Nucleus accumbens (tissue), 56 donors: ENCODE measurements around the gene RBX1.
"Not testable (repeated sequence)": the region's sequence is repeated elsewhere in the genome, so short reads cannot be mapped to it uniquely, and the experiment has no call there.

Experiments
- DNase-seq, 56 donors: peaks; one replicate each; lab custom pipeline; 2025; lab: John Stamatoyannopoulos, UW

Gene RBX1

DNA sequence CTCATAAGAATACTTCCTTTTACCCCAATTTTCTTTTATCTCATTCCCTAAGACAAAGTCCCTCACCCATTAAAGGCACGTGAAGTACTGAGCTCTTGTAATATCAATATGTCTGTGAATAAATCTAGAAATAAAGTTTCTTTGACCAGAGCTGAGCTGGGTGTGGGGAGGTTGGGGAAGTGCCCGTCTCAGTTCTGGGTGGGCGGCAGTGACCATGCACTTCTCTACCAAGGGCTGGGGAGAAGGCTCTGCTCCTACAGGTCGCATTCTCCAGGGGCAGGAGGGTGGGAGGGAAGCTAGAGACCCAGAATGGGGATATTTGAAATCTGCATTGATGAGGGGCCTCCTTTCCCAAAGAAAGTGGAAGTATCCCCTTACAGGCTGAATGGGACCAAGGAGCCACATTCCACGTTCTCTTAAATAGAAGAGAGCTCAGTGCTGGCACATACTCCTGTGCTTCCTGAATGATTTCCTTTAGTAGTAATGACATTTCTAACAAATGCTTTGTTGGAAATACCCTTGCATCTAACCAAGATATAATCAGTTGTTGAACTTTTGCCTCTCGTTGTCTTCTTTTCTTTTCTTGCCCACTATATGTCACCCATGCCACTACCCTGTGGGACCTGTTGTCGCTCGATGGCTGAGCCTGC, 16.1 kb downstream of the RBX1 start:
- DNase-seq, result no peak

DNA sequence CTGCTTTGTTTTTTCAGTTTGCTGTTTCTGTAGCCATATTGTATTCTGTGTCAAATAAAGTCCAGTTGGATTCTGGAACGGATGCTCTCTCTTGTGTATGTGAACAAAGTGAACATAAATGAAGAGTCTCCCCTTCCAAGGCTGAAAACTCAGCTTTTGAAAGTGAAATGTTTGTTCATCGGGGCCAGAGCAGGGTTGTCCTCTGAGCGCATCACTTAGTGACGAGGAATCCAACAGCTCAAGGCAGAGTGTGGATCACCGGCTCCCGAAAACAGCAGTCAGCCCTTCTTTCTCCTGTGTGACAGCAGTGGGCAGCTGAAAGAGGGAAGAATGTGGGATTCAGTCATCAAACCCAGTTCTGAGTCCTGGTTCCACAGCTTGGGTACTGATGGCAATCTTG, 21.4 kb downstream of the RBX1 start:
- DNase-seq, result no peak

DNA sequence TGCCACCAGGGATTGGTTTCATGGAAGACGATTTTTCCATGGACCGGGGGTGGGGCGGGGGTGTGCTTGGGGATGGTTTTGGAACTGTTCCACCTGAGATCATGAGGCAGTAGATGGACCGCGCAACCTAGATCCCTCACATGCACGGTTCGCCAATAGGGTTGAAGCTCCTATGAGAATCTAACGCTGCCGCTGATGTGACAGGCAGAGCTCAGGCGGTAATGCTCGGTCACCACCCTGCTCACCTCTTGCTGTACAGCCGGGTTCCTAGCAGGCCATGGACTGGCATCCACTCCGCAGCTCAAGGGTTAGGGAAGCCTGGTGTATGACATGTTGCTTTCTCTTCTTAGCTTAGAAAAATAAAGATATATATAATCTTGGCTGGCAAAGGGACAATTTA, 22.0 kb downstream of the RBX1 start:
- no peak for DNase-seq

DNA sequence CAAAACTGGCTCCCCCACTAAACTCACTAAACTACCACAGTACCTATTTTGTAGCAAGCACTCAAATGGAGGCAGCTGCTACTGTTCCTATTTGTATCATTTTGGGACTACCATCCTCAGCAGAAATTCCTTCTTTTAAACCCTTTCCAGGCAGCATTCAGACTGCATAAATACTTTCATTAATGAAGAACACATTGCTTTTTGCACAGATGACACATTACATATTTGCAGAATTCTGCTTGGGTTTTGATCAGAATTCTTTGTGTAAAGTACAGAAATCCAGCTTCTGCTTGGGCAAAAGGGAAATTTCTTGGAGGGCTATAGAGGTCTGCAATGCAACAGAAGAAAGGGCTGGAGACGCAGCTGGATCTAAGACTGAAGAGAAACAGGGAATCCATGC, 24.2 kb downstream of the RBX1 start:
- DNase-seq, result no peak

DNA sequence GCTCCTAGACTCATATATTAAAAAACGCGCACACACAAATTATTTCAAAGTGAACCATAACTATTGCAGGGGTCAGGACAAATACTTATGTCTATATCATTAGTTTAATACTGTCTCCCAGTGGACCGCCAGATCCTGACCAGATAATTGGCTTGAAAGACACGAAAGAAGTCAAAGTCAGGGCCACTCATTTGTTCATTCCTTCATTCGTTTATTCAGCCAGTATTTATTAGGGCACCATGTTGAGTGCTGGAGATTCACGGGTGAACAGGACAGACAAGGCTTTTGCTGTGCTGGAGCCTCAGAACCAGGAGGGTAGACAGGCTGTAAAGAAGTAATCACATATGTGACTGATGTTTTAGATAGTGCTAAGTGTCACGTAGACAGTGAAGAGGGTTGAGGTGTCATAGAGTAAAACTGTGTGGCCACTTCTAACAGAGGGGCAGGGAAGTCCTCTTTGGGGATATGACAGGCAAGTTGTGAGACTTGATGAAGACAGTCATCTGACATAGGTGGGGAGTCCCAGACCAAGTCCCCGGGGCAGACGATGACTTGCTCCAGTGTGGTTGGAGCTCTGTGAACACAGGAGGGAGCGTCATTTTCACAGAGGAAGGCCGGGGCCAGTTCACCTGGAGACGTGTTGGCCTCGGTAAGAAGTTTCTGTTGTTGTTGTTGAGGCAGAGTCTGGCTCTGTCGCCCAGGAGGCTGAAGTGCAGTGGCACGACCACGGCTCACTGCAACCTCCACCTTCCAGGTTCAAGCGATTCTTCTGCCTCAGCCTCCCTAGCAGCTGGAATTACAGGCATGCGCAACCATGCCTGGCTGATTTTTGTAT, 25.9 kb downstream of the RBX1 start:
- DNase-seq, result no peak

DNA sequence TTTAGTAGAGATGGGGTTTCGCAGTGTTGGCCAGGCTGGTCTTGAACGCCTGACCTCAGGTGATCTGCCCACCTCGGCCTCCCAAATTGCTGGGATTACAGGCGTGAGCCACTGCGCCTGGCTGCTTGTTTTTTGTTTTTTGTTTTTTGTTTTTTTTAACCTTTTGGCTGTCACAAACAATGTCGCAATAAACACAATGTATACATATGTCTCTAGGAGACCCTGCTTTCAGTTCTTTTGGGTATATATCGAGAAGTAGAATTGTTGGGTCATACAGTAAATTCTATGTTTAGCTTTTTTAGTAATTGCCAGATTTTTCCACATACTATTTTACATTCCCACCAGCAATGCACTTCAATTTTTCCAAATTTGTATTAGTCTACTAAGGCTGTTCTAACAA, 28.0 kb downstream of the RBX1 start:
- DNase-seq, result no peak

DNA sequence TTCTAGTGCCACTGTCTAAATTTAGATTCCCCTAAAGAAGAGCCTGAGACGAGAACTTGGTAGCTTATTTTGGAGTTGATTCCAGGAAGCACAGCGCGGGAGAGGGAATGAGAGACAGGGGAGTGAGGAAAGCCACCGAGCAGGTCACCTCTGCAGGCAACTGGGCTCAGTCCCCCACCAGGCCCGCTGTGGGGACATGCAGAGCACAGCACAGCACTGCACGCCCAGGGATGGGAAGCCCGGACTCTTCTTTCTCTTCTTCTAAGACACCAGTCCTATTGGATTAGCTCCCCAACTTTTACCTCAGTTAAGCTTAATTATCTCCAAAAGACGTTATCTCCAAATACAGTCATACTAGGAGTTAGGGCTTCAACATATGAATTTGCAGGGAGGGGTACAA, 28.7 kb downstream of the RBX1 start:
- DNase-seq, result no peak

DNA sequence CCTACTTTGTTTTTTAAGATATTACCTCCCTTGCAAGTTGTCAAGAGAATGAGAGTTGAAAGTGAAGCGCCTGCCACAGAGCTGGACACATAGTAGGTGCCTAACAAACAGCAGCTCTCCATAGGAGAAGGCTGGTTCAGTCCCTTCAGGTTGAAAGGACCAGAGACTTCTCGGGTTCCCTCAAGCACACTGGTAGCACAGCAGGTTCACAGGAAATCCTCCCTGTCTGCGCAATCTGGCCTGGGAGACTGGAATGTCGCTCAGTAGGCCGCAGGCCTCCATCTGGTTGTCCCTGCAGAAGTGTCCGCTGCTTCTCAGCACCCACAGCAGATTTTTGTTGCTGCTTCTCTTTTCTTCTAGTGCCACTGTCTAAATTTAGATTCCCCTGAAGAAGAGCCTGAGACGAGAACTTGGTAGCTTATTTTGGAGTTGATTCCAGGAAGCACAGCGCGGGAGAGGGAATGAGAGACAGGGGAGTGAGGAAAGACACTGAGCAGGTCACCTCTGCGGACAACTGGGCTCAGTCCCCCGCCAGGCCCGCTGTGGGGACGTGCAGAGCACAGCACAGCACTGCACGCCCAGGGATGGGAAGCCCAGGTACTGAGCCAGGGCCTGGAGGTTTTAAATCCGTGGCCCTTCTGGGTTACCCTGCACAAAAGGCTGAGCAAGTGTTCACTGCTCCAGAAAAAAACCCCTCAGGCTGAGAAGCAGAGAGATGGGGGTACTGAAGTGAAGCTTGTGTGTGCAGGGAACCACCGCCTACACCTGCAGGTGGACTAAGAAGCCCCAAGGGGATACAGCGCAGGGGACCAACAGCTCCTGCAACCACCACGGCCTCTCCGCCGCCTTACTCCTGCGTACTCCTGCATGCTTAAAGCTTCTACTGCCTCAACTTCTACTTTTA, 31.6 kb downstream of the RBX1 start:
- DNase-seq, result peak in 1 of 56 donors; percentile 5

DNA sequence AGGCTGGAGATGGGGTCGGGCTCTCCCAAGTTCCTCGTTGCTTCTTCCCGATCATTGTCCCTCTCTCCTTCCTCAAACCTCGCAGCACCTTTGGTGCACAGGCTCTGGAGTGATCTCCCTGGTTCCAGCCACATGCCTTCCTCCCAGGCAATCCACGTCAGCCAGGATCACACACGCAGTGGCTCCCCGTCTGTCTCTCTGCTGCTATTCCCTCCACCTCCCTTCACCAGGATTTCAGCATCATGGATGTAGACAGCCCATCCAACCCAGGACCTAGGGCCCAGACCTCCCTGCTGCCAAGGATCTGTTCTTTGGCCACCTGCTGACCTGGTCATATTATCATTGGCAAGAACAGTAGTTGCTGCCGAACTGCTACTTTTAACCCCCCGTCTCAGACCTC, 40.1 kb downstream of the RBX1 start:
- DNase-seq, result no peak

DNA sequence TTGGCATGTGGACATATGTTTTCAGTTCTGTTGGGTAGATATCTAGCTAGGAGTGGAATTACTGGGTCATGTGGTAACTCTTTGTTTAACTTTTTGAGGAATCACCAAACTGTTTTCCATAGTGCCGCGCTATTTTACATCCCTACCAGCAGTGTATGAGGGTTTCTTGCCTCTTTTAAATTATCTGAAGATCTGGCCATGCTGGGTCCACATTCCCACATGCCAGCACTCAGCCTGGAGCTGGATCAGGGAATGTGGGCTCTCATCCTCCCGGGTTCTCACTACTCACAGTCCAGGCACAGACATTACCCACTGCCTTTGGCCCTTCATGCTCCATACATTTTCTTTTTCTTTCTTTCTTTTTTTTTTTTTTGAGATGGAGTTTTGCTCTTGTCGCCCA, 44.6 kb downstream of the RBX1 start:
- DNase-seq, result no peak

DNA sequence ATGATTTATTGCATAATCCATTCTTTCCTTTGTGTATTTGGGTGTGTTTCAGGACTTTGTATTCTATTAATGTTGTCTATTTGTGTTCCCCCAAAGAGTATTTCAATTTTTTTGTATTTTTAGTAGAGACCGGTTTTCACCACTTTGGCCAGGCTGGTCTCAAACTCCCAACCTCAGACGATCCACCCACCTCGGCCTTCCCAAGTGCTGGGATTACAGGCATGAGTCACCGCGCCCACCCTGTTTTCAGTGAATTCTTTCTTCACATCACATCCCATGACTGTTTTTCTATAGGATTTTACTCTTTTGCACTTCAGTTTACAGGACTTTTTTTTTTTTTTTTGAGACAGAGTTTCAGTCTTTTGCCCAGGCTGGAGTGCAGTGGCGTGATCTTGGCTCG, 46.3 kb downstream of the RBX1 start:
- DNase-seq, result no peak

DNA sequence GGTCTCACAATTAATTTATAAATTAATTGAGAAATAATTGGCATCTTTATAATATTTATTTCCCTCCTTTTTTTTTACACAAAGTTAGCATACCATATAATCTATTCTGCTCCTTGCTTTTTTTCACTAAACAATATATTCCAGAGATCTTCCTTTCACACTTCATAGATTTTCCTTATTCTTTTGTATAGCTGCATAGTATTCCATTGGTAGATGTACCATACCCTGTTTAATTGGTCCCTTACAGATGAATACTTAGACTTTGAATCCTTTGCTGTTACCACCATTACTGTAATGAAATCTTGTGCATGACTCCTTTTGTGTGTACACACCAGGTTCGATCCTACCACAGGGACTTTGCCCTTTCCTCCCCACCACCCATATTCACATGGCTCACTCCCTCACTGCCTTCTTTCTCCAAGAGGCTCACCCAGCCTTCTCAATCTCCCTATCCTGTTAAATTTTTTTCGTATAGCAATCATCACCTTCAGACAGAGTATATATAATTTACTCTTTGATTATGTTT, 48.9 kb downstream of the RBX1 start:
- no peak for DNase-seq

DNA sequence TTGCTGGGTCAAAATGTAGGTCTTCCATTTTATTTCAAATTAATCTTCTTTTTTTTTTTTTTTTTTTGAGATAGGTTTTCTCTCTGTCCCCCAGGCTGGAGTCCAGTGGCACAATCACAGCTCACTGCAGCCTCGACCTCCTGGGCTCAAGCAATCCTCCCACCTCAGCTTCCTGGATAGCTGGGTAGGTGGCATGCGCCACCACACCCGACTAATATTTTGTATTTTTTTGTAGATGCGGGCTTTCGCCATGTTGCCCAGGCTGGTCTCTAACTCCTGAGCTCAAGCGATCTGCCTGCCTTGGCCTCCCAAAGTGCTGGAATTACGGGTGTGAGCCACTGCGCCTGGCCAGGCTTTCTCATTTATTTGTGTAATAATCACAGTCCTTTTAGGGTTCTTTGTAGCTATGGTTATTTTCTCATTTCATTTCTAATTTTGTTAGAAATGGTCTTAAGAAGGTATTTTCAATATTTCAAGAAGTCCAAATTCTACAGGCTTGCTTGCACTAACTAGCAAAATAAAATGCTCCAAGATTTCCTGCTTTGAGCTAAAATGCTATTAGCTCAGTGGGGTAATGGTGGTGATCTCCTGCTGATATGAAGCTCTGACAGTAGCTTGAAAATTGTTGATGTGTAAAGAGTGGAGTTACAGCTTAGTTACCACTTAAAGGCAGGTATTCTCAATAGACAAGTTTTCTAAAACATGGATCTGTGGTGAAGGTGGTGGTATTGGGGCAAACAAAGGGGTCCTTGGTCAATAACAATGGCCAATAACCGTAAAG, 50.0 kb downstream of the RBX1 start:
- DNase-seq, result no peak

DNA sequence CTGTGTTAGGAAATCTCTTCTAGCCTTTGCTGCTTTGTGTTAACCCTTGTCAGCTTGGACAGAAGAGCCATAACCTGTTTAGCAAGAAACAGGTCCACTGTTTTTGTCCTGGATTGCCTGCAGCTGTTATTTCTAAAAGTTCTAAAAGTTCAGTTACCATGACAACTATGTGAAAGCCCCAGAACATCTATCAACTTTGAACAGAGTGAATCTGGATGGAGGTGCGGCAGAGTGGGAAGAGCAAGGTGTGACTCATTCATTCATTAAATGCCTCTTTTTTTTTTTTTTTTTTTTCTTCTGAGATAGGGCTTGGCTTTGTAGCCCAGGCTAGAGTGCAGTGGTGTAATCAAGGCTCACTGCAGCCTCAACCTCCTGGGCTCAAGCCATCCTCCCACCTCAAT, 50.5 kb downstream of the RBX1 start:
- DNase-seq, result peak in 6 of 56 donors; percentile 8 to 36 (median 21)

DNA sequence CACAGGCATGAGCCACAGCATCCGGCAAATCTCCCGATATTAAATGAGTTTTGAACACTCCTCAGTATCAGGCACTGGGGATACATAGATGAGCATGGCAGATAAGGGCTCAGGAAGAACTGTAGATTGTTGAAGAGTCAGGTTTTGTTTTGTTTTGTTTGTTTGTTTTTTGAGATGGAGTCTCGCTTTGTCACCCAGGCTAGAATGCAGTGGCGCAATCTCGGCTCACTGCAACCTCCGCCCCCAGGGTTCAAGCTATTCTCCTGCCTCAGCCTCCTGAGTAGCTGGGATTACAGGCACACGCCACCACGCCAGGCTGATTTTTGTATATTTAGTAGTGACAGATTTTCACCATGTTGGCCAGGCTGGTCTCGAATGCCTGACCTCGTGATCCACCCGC, 51.2 kb downstream of the RBX1 start:
- DNase-seq, result not testable (repeated sequence)

DNA sequence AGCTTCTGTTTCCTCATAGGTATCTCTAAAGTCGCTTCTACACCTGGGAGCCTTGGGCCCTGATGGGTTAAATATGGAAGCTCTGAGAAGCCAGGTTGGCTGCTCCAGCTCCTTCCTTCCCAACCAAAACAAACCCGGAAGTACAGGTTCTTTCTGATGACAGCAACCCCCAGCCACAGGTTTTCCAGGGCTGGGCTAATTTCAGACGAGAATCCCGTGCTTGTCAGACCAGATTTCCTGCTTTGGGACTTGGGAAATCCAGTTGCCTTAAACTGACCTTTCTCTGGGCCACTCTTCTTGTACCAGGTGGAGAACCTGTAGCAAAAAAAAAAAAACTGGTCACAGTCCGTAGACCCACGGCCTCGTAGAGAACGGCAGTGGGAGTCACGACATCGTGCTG, 51.9 kb downstream of the RBX1 start:
- no peak for DNase-seq

DNA sequence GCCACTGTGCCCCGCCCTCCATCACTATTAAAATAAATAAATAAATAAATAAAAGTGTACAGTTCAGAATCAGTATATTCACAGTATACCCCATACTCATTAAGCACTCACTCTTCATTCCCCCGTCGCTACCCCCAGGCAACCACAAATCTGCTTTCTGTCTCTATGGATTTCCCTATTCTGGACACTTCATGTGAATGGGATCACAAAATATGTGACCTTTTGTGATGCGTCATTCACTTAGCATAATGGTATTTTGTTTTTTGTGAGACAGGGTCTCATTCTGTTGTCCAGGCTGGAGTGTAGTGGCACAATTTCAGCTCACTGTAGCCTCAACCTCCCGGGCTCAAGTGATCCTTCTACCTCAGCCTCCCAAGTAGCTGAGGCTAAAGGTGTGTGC, 52.8 kb downstream of the RBX1 start:
- DNase-seq, result no peak

DNA sequence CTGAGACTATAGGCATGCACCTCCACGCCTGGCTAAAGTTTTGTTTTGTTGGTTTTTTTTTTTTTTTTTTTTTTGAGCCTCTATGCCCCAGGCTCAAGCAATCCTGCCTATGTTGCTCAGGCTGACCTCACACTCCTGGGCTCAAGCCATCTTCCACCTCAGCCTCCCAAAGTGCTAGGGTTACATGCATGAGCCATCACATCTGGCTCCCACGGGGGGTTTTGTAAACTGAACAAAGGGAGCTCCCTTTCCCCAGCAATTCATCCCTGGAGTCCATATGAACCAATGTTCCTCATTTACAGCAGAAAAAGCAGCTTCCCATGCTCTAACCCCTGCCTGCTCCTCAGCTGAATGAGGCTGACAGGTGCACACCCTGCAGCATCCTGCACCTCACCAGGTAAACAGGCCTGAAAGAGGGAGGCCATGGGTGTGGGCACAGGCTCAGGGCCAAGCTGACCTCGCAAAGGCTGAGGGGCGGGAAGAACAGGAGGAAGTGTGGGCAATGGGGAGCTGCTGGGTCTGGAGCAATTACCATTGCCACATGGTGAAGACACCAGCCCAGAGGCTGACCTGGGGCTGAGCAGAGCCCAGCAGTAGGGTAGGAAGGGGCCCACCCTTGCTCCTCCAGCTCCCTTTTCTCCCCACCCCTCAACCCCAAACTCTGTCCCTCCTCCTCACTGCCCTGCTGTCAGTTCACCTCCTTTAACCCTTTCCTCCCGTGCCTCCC, 58.2 kb downstream of the RBX1 start:
- DNase-seq, result no peak

DNA sequence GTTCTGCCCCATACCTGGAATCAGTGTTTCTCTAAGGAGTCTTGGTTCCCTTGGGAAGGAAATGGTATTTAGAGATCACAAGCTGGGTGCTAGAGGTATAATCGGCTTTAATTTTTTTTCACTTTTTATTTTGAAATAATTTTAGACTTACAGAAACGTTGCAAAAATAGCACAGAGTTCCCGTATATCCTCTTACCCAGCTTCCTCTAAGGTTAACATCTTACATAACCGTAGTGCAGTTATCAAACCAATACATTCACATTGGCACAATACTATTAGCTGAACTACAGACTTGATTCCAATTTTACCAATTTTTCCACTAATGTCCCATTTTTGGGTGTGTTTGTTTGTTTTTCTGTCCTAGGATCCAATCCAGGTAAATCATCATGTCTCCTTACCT, 63.8 kb downstream of the RBX1 start:
- DNase-seq, result no peak
